K562 (cell line): ENCODE results near the gene SPEM1.

Experiments used
- BRCA1 ChIP-seq, 2 experiments: fragments of 450-650 bp in 1 of 2; sonication (generic) in 1 of 2; formaldehyde crosslinking in 1 of 2; IDR thresholded peaks; 2 replicates each; pipeline versions ENCODE4 v1.5.0 to v1.6.1; 2017 to 2020; ENCODE audit warnings: mild to moderate bottlenecking in 1 of 2, missing genetic modification reagents in 1 of 2
- CREM ChIP-seq: IDR thresholded peaks from 2 replicates; pipeline ENCODE4 v1.6.1; 2014; ENCODE audit warnings: antibody characterized with exemption, low read depth
- CTCF ChIP-seq, 3 experiments: IDR thresholded peaks in 2 of 3; conservative IDR thresholded peaks in 1 of 3; 2 replicates each; pipeline ENCODE4 v1.5.1; 2011 to 2012; ENCODE audit warnings: low read length in 3 of 3, mild to moderate bottlenecking in 3 of 3, control low read depth in 2 of 3, improper control_type of control experiment in 1 of 3, inconsistent platforms in 1 of 3, low read depth in 1 of 3, mixed read lengths in 1 of 3, moderate library complexity in 1 of 3; ENCODE audit not compliant: insufficient read depth in 2 of 3
- EZH2 ChIP-seq: IDR thresholded peaks from 2 replicates; pipeline ENCODE4 v1.6.1; 2012; ENCODE audit warnings: low read depth, mild to moderate bottlenecking, inconsistent platforms, low read length, borderline replicate concordance
- GABPA ChIP-seq: fragments of 200-800 bp; sonication (Bioruptor generic); conservative IDR thresholded peaks from 2 replicates; pipeline ENCODE4 v1.6.1; 2016; ENCODE audit warnings: low read depth, missing genetic modification characterization, missing compliant biosample characterization
- HDAC6 ChIP-seq: IDR thresholded peaks from 2 replicates; pipeline ENCODE4 v1.6.1; 2012; ENCODE audit warnings: low read depth, mild to moderate bottlenecking, control low read depth, inconsistent platforms, low read length, moderate library complexity
- HNRNPL ChIP-seq: fragments of 200-400 bp; formaldehyde crosslinking; IDR thresholded peaks from 2 replicates; pipeline ENCODE4 v1.6.1; 2017; ENCODE audit warnings: low read depth, mild to moderate bottlenecking, low read length
- POLR2A ChIP-seq: fragments of 450-650 bp; conservative IDR thresholded peaks from 2 replicates; pipeline ENCODE4 v1.6.1; 2016
- RCOR1 ChIP-seq, 2 experiments: IDR thresholded peaks; 2 replicates each; pipeline ENCODE4 v1.6.1; 2012; ENCODE audit warnings: low read depth in 2 of 2, low read length in 2 of 2, borderline replicate concordance in 1 of 2, improper control_type of control experiment in 1 of 2
- RFX5 ChIP-seq: IDR thresholded peaks from 2 replicates; pipeline ENCODE4 v1.6.1; 2011; ENCODE audit warnings: low read depth, mild to moderate bottlenecking, improper control_type of control experiment, low read length
- ZC3H11A ChIP-seq: IDR thresholded peaks from 2 replicates; pipeline ENCODE4 v1.6.1; 2012; ENCODE audit warnings: low read depth, low read length, improper control_type of control experiment
- TF ChIP-seq, protein P1 (sequence below), 3 experiments: fragments of 200-800 bp in 1 of 3; fragments of 250-450 bp in 1 of 3; fragments of 450-650 bp in 1 of 3; sonication (Bioruptor Pico) in 1 of 3; sonication (Bioruptor generic) in 1 of 3; formaldehyde crosslinking in 1 of 3; IDR thresholded peaks; 2 replicates each; pipeline versions ENCODE4 v1.6.1 to v1.8.0; 2016 to 2022; ENCODE audit warnings: mild to moderate bottlenecking in 2 of 3, missing genetic modification characterization in 2 of 3, missing compliant biosample characterization in 1 of 3, moderate library complexity in 1 of 3

DNA sequence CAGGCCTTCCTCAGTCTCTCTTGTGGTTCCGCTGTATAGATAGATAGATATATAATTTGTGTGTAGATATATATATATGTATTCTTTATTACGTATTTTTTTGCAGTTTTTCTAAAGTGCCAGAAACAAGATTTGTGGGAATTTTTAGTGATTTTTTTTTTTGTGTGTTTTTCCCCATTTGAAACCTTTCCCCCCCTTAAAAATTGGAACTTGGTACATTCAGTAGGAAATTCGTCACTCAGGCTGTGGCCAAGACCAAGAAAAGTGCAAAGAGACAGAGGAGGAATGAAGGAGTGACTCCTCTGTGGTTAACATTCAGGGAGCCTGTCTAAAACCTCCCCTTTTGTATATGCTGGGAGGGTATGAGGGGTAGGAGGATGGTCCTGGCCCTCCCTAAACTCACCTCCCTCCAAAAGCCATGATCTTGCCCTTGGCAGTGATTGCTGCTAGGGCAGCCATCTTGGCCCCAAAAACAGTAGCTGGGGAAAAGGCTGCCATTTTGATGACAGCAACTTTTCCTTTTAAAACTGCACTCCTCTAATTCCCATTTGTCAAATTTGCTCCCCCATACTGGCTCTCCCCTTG lies 39.9 kb downstream of the SPEM1 start:
- TF ChIP-seq HDAC6 (no peak), BRCA1 (IDR thresholded peaks at IDR 0.05) (no peak), BRCA1 (CRISPR knock-in tag; IDR thresholded peaks at IDR 0.05) (no peak), CTCF (IDR thresholded peaks at IDR 0.05 in 2 of 3, conservative IDR thresholded peaks at IDR 0.05 in 1 of 3; ENCODE audit: insufficient read depth in 2 of 3, low read depth in 1 of 3, low read length in 3 of 3) (no peak), HNRNPL (no peak), GABPA (tag) (no peak), ZC3H11A (no peak), EZH2 (no peak), RFX5 (no peak), CREM (no peak), POLR2A (no peak), RCOR1 (IDR thresholded peaks at IDR 0.05; ENCODE audit: borderline replicate concordance in 1 of 2, low read depth in 2 of 2, low read length in 2 of 2) (no peak)
- TF ChIP-seq, protein P1, sequence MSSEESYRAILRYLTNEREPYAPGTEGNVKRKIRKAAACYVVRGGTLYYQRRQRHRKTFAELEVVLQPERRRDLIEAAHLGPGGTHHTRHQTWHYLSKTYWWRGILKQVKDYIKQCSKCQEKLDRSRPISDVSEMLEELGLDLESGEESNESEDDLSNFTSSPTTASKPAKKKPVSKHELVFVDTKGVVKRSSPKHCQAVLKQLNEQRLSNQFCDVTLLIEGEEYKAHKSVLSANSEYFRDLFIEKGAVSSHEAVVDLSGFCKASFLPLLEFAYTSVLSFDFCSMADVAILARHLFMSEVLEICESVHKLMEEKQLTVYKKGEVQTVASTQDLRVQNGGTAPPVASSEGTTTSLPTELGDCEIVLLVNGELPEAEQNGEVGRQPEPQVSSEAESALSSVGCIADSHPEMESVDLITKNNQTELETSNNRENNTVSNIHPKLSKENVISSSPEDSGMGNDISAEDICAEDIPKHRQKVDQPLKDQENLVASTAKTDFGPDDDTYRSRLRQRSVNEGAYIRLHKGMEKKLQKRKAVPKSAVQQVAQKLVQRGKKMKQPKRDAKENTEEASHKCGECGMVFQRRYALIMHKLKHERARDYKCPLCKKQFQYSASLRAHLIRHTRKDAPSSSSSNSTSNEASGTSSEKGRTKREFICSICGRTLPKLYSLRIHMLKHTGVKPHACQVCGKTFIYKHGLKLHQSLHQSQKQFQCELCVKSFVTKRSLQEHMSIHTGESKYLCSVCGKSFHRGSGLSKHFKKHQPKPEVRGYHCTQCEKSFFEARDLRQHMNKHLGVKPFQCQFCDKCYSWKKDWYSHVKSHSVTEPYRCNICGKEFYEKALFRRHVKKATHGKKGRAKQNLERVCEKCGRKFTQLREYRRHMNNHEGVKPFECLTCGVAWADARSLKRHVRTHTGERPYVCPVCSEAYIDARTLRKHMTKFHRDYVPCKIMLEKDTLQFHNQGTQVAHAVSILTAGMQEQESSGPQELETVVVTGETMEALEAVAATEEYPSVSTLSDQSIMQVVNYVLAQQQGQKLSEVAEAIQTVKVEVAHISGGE (CRISPR knock-in tag; IDR thresholded peaks at IDR 0.05), result no peak
